CD14-positive monocyte (primary cell): Measurements from ENCODE around the gene HOXB1. TPM values are rescaled to one million over a fixed set of nuclear protein-coding genes. Genes with fewer than 3 reads are reported as not detected.

ENCODE experiments used
- DNase-seq, 3 donors: peaks; one replicate each; pipeline ENCODE4 v3.0.0-alpha.2; 2011 to 2022
- H2AFZ ChIP-seq: 2 replicates; pipeline ENCODE4 v1.6.0; 2012; ENCODE audit warnings: mild to moderate bottlenecking, low read depth, low read length, inconsistent platforms; ENCODE audit not compliant: insufficient read depth, poor library complexity, severe bottlenecking
- H3K27ac ChIP-seq, 2 donors: 1 replicate in 1 of 2; 2 replicates in 1 of 2; pipeline ENCODE4 v1.5.1; 2012 to 2013; ENCODE audit warnings: low read length in 2 of 2, control low read depth in 1 of 2, inconsistent platforms in 1 of 2, low read depth in 1 of 2, mild to moderate bottlenecking in 1 of 2
- H3K27me3 ChIP-seq, 2 donors: one replicate each; pipeline versions ENCODE4 v1.6.0 to v1.6.1; 2011 to 2013; ENCODE audit warnings: low read length in 2 of 2; ENCODE audit not compliant: control insufficient read depth in 2 of 2, insufficient read depth in 2 of 2
- H3K36me3 ChIP-seq, 2 donors: replicated peaks in 1 of 2; 1 replicate in 1 of 2; 2 replicates in 1 of 2; pipeline versions ENCODE4 v1.5.1 to v1.6.1; 2012 to 2013; ENCODE audit warnings: low read length in 2 of 2, control low read depth in 1 of 2, inconsistent platforms in 1 of 2, mild to moderate bottlenecking in 1 of 2; ENCODE audit not compliant: insufficient read depth in 2 of 2, control insufficient read depth in 1 of 2
- H3K4me1 ChIP-seq, 2 donors: 1 replicate in 1 of 2; 2 replicates in 1 of 2; pipeline versions ENCODE4 v1.5.1 to v1.6.1; 2012 to 2013; ENCODE audit warnings: low read length in 2 of 2, control low read depth in 1 of 2, inconsistent platforms in 1 of 2, mild to moderate bottlenecking in 1 of 2, moderate library complexity in 1 of 2; ENCODE audit not compliant: insufficient read depth in 2 of 2, control insufficient read depth in 1 of 2
- H3K4me2 ChIP-seq: replicated peaks from 2 replicates; pipeline ENCODE3; 2012; ENCODE audit warnings: low read length, moderate library complexity, mild to moderate bottlenecking; ENCODE audit not compliant: poor library complexity, severe bottlenecking; ENCODE audit errors: extremely low read depth
- H3K4me3 ChIP-seq, 3 experiments: fragments of 200-600 bp in 1 of 3; sonication (generic) in 1 of 3; replicated peaks in 1 of 3; 1 replicate in 2 of 3; 2 replicates in 1 of 3; pipeline ENCODE4 v1.5.1; 2011 to 2013; ENCODE audit warnings: low read length in 3 of 3, mild to moderate bottlenecking in 3 of 3, control low read depth in 2 of 3, low read depth in 2 of 3, inconsistent platforms in 1 of 3, moderate library complexity in 1 of 3
- H3K79me2 ChIP-seq: 2 replicates; pipeline ENCODE4 v1.6.0; 2012; ENCODE audit warnings: mild to moderate bottlenecking, control low read depth, inconsistent platforms, low read length, moderate library complexity; ENCODE audit not compliant: insufficient read depth
- H3K9ac ChIP-seq: 2 replicates; pipeline ENCODE4 v1.6.0; 2017; ENCODE audit warnings: low read length, mild to moderate bottlenecking; ENCODE audit not compliant: insufficient read depth, poor library complexity, severe bottlenecking
- H3K9me3 ChIP-seq, 2 donors: replicated peaks in 1 of 2; 1 replicate in 1 of 2; 2 replicates in 1 of 2; pipeline versions ENCODE4 v1.5.1 to v1.6.1; 2012 to 2013; ENCODE audit warnings: low read length in 2 of 2, control low read depth in 1 of 2; ENCODE audit not compliant: control insufficient read depth in 1 of 2, insufficient read depth in 1 of 2
- H4K20me1 ChIP-seq: 2 replicates; pipeline ENCODE4 v1.6.0; 2012; ENCODE audit warnings: mild to moderate bottlenecking, low read length, control low read depth, moderate library complexity; ENCODE audit not compliant: insufficient read depth
- H3K27ac Mint-ChIP-seq, 7 donors: one replicate each; pipeline ENCODE4 v1.8.0; 2020; ENCODE audit warnings: mild to moderate bottlenecking in 7 of 7, mixed read lengths in 7 of 7, moderate library complexity in 6 of 7, inconsistent platforms in 2 of 7
- H3K27me3 Mint-ChIP-seq, 3 donors: one replicate each; pipeline ENCODE4 v1.8.0; 2021 to 2022; ENCODE audit warnings: low read depth in 3 of 3, mild to moderate bottlenecking in 3 of 3, mixed read lengths in 3 of 3, moderate library complexity in 3 of 3, inconsistent platforms in 1 of 3
- H3K36me3 Mint-ChIP-seq, 2 donors: one replicate each; pipeline ENCODE4 v1.8.0; 2020; ENCODE audit warnings: mixed read lengths in 2 of 2, inconsistent platforms in 1 of 2, mild to moderate bottlenecking in 1 of 2
- H3K4me1 Mint-ChIP-seq: one replicate; pipeline ENCODE4 v1.8.0; 2020; ENCODE audit warnings: mild to moderate bottlenecking, mixed read lengths
- H3K4me3 Mint-ChIP-seq, 2 donors: one replicate each; pipeline ENCODE4 v1.8.0; 2020; ENCODE audit warnings: mild to moderate bottlenecking in 2 of 2, mixed read lengths in 2 of 2, moderate library complexity in 1 of 2
- H3K9me3 Mint-ChIP-seq, 7 donors: one replicate each; pipeline ENCODE4 v1.8.0; 2020 to 2022; ENCODE audit warnings: mixed read lengths in 7 of 7, mild to moderate bottlenecking in 6 of 7, moderate library complexity in 6 of 7, inconsistent platforms in 2 of 7
- CTCF ChIP-seq: fragments of 200-600 bp; IDR thresholded peaks from one replicate; pipeline ENCODE4 v1.8.0; 2022; ENCODE audit warnings: antibody characterized with exemption, mild to moderate bottlenecking
- WGBS: methylation state at CpG from one replicate; pipeline ENCODE4 v1.1.5; 2013; ENCODE audit warnings: missing lambda C conversion rate; ENCODE audit not compliant: insufficient coverage; 5-methylcytosine and 5-hydroxymethylcytosine counted together
- intact Hi-C, 2 donors: fragments of 100-400 bp; cut with micrococcal nuclease; formaldehyde crosslinking; loops; one replicate each; pipeline versions ENCODE4 v1.15.0 to v1.15.1; 2023
- polyA plus RNA-seq, 3 donors: library from polyadenylated mRNA; depleted of rRNA in 1 of 3; unstranded in 2 of 3; stranded (reverse) in 1 of 3; fragments of 300-500 nt in 2 of 3; fragments of >200 nt in 1 of 3; fragmentation: Illumina TruSeq in 2 of 3; gene quantifications; 1 replicate in 2 of 3; 2 replicates in 1 of 3; pipeline ENCODE4 v1.2.3, GENCODE V29; 2012 to 2021

The HOXB1 gene
- polyA plus RNA-seq, 3 donors: not detected

DNA sequence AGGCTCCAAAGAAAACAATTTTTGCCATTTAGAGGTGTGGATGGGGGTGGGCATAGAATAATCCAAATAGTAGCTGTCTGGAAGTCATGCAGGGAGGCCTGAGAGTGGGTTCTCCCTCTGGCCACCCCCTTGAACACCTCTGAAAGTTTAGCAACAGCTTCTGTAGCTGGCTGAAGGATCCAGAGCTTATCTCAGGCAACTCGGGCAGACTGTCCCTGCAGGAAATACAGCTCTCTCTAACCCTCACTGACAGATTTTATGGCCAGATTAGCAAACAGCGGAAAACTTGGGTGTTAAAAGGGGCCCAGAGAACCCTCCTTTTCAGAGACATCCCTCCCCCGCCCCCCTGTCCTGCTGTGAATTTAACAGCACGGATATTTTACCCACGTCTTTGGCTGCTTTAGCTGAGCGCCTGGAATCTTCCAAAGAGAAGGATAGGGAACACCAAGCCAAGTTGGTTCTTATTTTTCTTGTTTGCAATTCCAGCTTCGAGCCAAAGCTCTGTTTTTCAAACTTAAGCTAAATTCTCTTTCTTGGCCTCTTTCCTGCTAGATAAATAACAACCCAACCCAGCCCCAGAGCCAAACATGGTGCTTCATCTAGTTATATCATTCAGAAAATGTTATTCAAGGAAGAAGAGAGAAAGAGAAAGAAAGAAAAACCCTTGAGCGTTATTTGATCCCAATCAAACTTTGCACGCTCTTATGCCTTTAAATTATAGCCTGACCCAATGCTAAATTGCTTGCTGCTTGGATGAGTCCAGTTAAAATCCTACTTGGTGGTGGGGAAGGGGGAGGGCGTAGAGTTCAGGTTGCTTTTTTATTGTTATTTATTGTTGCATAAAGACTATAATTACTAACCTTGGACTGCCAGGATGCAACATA, 16.4 kb upstream of the HOXB1 start:
- TF ChIP-seq CTCF: no peak
- H3K27me3 Mint-ChIP-seq: peaks cover 63 to 66% (median 64%) of the 10 kb centered on the region in 3 donors
- peaks cover 29 to 45% of the 10 kb centered on the region in 2 donors for H3K4me1 ChIP-seq
- peak overlapping the region; percentile 73 to 84 for H3K4me3 Mint-ChIP-seq
- no peak overlapping the region for H3K9ac ChIP-seq
- H3K27ac ChIP-seq: no peak overlapping the region
- H4K20me1 ChIP-seq: no peaks in the 10 kb centered on the region
- H3K9me3 Mint-ChIP-seq: peaks cover 0 to 14% (median 8%) of the 10 kb centered on the region in 7 donors
- H3K4me3 ChIP-seq: peak overlapping the region in 2 of 3 experiments; percentile 57 to 76
- peaks cover 0 to 10% of the 10 kb centered on the region in 2 donors for H3K36me3 Mint-ChIP-seq
- WGBS: 30% methylated on average over 7 of the region's 10 CpGs
- H3K36me3 ChIP-seq: no peaks in the 10 kb centered on the region
- no peaks in the 10 kb centered on the region for H3K9me3 ChIP-seq
- H3K79me2 ChIP-seq: no peaks in the 10 kb centered on the region
- H3K4me1 Mint-ChIP-seq: peaks cover 48% of the 10 kb centered on the region
- peak overlapping the region; percentile 83 for H2AFZ ChIP-seq
- intact Hi-C loops: no loop called here
- no peak overlapping the region for H3K27ac Mint-ChIP-seq
- DNase-seq: no peak
- H3K4me2 ChIP-seq: peak overlapping the region; percentile 76
- H3K27me3 ChIP-seq: peaks cover 22 to 59% of the 10 kb centered on the region in 2 donors

DNA sequence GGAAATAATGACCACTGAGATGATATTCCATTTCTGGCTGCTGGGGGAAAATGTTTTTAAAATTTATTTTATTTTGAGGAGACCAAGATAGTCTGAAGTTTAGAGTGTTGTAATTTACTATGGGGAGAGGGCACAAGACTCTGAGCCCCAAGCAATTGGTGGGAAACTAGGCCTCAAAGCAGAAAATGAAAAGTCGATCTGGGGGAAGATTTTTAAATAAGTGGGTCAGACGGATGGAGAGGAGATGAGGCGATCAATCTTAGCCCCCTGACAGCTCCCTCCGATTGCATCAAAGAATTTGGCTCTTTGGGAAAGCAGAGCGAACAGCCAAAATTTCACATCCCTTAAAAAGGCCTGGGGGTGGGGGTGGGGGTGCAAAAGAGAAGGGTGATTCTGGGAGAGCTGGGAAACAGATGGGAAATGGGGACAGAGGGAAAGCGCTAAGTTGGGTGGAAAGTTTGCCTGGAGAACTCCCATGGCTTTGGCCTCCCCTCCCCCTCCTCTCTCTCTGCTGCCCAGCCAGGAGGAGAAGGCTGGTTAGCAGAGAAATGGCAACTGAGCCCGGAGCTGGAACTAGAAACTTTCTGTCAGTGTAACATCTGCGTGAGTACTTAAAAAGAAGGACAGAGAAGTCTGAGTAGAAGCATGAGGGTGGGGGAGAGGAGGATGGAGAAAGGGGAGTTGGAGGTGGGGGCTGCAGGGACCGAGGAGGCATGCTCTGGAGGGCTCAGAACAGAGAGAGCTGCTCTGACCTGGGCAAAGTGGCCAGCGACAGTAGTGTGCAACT, 15.5 kb upstream of the HOXB1 start:
- H3K4me3 Mint-ChIP-seq: peak overlapping the region in 1 of 2 donors; percentile 74
- peak overlapping the region; percentile 3 for H2AFZ ChIP-seq
- peaks cover 35 to 53% of the 10 kb centered on the region in 2 donors for H3K4me1 ChIP-seq
- H3K4me2 ChIP-seq: no peak overlapping the region
- H3K9ac ChIP-seq: no peak overlapping the region
- peaks cover 27 to 66% of the 10 kb centered on the region in 2 donors for H3K27me3 ChIP-seq
- H3K4me1 Mint-ChIP-seq: peaks cover 57% of the 10 kb centered on the region
- peaks cover 5 to 15% of the 10 kb centered on the region in 2 donors for H3K36me3 Mint-ChIP-seq
- no peaks in the 10 kb centered on the region for H3K79me2 ChIP-seq
- H3K27me3 Mint-ChIP-seq: peaks cover 68 to 74% (median 72%) of the 10 kb centered on the region in 3 donors
- no peak overlapping the region for H3K27ac ChIP-seq
- no peaks in the 10 kb centered on the region for H4K20me1 ChIP-seq
- DNase-seq: no peak
- WGBS: 25% methylated on average over 2 of the region's 10 CpGs
- intact Hi-C loops: no loop called here
- H3K4me3 ChIP-seq: no peak overlapping the region
- no peaks in the 10 kb centered on the region for H3K9me3 ChIP-seq
- no peak overlapping the region for H3K27ac Mint-ChIP-seq
- peaks cover 0 to 21% (median 15%) of the 10 kb centered on the region in 7 donors for H3K9me3 Mint-ChIP-seq
- H3K36me3 ChIP-seq: no peaks in the 10 kb centered on the region
- no peak for TF ChIP-seq CTCF
